PFSK-1 (cell line): Measurements from ENCODE around the gene GFM1.

ENCODE experiments used
- FOXP2 ChIP-seq: optimal IDR thresholded peaks from 2 replicates; pipeline ENCODE3; 2011; ENCODE audit warnings: borderline replicate concordance, control low read depth, inconsistent platforms; ENCODE audit not compliant: insufficient read depth; ENCODE audit errors: extremely low read length, extremely low read depth
- POLR2AphosphoS5 ChIP-seq: IDR thresholded peaks from 2 replicates; pipeline ENCODE4 v1.6.1; 2012; ENCODE audit warnings: low read depth, mild to moderate bottlenecking, control low read depth, low read length, moderate library complexity
- SIN3A ChIP-seq: IDR thresholded peaks from 2 replicates; pipeline ENCODE4 v1.6.1; 2012; ENCODE audit warnings: mild to moderate bottlenecking, low read length, moderate library complexity, borderline replicate concordance; ENCODE audit not compliant: insufficient read depth
- TAF1 ChIP-seq: IDR thresholded peaks from 2 replicates; pipeline ENCODE4 v1.6.1; 2012; ENCODE audit warnings: low read length, control low read depth, borderline replicate concordance; ENCODE audit not compliant: insufficient read depth
- TF ChIP-seq, protein P1 (sequence below), 2 experiments: IDR thresholded peaks; 2 replicates each; pipeline versions ENCODE4 v1.6.1 to v1.8.0; 2011 to 2012; ENCODE audit warnings: low read depth in 2 of 2, low read length in 2 of 2, control low read depth in 1 of 2, inconsistent platforms in 1 of 2, mild to moderate bottlenecking in 1 of 2, moderate library complexity in 1 of 2; ENCODE audit not compliant: insufficient read depth in 1 of 2

Gene GFM1

DNA sequence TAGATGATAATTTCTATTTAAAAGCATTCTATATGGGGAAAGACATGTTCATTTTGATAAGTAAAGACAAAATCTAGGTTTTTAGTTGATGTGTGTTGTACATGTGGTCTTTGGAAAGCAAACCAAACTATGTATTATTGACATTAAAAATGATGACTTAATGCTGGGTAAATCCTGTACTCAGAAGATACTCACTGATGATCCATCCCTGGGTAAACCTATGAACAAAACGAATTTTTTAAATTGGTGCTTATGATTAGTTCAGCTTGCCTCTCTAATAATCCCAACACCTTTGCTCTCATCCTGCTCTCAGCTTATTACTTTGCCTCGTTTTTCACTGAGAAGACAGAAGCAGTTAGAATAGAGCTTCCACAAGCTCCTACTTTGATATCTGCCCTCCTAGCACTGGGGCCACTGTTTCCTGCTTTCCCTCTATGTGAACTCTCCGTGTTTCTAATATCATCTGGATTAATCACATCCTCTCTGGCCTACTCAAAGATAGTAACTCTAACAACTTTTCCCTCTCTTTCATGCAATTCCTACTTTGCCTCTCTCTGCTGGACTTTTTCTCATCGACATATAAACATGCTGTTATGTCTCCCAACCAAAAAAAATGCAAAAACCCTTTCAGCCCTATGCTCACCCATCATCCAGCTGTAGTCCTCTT is 58.6 kb downstream of the GFM1 start:
- no peak for TF ChIP-seq POLR2AphosphoS5
- TF ChIP-seq FOXP2: no peak
- no peak for TF ChIP-seq TAF1
- no peak for TF ChIP-seq SIN3A
- TF ChIP-seq, protein P1, sequence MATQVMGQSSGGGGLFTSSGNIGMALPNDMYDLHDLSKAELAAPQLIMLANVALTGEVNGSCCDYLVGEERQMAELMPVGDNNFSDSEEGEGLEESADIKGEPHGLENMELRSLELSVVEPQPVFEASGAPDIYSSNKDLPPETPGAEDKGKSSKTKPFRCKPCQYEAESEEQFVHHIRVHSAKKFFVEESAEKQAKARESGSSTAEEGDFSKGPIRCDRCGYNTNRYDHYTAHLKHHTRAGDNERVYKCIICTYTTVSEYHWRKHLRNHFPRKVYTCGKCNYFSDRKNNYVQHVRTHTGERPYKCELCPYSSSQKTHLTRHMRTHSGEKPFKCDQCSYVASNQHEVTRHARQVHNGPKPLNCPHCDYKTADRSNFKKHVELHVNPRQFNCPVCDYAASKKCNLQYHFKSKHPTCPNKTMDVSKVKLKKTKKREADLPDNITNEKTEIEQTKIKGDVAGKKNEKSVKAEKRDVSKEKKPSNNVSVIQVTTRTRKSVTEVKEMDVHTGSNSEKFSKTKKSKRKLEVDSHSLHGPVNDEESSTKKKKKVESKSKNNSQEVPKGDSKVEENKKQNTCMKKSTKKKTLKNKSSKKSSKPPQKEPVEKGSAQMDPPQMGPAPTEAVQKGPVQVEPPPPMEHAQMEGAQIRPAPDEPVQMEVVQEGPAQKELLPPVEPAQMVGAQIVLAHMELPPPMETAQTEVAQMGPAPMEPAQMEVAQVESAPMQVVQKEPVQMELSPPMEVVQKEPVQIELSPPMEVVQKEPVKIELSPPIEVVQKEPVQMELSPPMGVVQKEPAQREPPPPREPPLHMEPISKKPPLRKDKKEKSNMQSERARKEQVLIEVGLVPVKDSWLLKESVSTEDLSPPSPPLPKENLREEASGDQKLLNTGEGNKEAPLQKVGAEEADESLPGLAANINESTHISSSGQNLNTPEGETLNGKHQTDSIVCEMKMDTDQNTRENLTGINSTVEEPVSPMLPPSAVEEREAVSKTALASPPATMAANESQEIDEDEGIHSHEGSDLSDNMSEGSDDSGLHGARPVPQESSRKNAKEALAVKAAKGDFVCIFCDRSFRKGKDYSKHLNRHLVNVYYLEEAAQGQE (IDR thresholded peaks at IDR 0.05; ENCODE audit: insufficient read depth in 1 of 2, low read depth in 2 of 2, low read length in 2 of 2): no peak

DNA sequence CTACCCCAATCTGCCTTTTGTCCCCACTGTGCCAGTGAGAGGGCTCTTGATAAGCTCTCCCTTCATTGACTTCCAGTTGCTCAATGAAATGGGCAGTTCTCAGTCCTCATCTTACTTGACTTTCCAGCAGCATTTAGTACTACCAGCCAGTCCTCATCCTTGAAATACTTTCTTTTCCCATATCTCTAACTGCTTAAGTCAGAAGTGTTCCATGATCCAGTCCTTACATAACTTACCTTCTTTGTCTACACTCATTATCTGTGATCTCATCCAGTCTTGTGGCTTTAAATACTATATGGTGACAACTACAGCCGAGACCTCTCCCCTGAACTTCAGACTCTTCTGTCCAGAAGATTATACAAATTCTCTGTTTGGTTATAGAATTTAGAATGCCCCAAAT is 59.2 kb downstream of the GFM1 start:
- TF ChIP-seq POLR2AphosphoS5 (no peak), SIN3A (no peak), TAF1 (no peak), FOXP2 (no peak)
- TF ChIP-seq, protein P1 (IDR thresholded peaks at IDR 0.05; ENCODE audit: insufficient read depth in 1 of 2, low read depth in 2 of 2, low read length in 2 of 2): no peak

DNA sequence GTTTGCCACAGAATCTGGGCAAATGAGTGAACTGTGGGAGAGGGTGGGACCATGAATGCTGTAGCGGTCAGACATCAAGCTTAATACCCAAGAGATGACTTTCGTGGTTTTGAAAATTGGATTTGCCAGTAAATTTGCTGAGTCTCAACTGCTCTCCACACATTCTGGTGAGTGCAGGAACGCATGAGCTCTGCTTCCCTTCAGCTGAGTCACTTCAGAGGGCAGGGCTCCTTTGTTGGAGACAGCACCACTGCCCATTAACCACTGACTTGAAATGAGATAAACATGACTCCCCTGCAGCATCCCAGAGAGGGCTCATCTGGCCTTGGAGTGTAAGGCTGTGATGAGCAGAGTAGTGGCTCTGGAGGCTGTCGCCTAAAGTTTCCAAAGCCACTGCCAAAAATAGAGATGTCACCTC is 65.3 kb downstream of the GFM1 start:
- TF ChIP-seq FOXP2 (no peak), SIN3A (no peak)
- TF ChIP-seq, protein P1 (IDR thresholded peaks at IDR 0.05; ENCODE audit: insufficient read depth in 1 of 2, low read depth in 2 of 2, low read length in 2 of 2): no peak

DNA sequence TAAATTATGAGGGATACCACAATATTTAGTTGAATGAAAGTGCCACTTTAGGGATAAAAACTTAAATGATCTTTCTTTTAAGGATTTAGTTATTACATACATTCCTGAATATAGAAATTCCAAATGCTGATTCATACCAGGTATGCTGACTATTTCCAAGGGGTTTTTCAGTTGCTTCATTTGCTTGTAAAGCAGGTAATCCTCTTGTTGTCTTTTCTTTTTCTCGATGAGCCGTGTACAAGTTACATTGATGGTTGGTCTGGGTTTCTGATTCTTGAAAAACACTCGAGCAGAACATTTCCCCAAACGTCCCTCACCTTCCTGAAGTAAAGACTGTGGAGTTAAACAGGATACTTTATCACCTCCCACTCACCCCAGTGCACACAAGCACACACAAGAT is 66.3 kb downstream of the GFM1 start:
- no peak for TF ChIP-seq POLR2AphosphoS5
- TF ChIP-seq SIN3A: no peak
- no peak for TF ChIP-seq TAF1

DNA sequence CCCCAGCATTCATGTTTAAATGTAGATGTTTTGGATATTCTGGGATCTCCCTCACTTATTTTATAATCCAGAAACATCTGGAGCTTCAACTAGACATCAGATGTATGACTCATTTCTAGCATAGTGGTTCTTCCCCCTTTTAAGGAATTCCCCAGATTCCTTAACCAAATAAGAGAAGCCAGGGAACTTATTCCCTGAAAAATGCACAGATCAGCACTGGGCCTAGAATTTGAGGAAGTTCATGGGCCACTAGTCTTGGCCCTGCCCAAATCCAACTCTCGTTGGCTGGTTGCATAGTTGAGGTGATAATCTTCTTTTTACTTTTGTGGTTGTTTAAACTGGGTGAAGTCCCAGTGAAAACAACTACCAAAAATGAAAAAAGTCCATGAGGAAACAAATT is 67.6 kb downstream of the GFM1 start:
- no peak for TF ChIP-seq FOXP2
- TF ChIP-seq, protein P1 (IDR thresholded peaks at IDR 0.05; ENCODE audit: insufficient read depth in 1 of 2, low read depth in 2 of 2, low read length in 2 of 2): no peak
- no peak for TF ChIP-seq POLR2AphosphoS5
- TF ChIP-seq SIN3A: no peak
